Prostate gland (tissue), 2 donors: ENCODE results near the gene RAB12.

Experiments used
- POLR2AphosphoS5 ChIP-seq: sonication (generic); formaldehyde crosslinking; IDR thresholded peaks from one replicate; pipeline ENCODE4 v1.6.1; 2017; ENCODE audit warnings: antibody characterized with exemption
- TF ChIP-seq, protein P1 (sequence below), 4 experiments: fragments of 200-600 bp in 2 of 4; fragments of 450-650 bp in 2 of 4; sonication (generic) in 2 of 4; IDR thresholded peaks; 1 replicate in 3 of 4; 2 replicates in 1 of 4; pipeline ENCODE4 v1.5.1; 2016 to 2019; ENCODE audit warnings: antibody characterized with exemption in 4 of 4, mild to moderate bottlenecking in 2 of 4, moderate library complexity in 2 of 4

DNA sequence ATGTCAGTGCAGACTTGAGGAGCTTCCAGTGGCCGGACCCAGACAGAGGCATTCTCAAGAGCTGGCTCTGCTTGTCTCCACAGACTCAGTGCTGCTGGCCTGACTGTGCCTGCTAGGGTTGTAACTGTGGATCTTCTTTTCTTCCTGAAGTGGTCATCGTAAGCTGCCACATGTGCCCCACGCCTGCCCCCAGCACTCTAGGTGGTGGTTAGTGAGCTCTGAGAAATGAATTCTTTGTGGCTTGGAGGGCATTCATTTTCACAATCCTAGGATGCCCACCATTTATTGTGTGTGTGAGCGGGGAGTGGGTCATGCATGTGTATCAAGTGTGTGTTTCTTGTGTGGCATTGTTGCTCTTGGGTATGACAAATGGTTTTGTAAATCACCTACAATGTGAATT lies 23.1 kb downstream of the RAB12 start:
- TF ChIP-seq, protein P1, sequence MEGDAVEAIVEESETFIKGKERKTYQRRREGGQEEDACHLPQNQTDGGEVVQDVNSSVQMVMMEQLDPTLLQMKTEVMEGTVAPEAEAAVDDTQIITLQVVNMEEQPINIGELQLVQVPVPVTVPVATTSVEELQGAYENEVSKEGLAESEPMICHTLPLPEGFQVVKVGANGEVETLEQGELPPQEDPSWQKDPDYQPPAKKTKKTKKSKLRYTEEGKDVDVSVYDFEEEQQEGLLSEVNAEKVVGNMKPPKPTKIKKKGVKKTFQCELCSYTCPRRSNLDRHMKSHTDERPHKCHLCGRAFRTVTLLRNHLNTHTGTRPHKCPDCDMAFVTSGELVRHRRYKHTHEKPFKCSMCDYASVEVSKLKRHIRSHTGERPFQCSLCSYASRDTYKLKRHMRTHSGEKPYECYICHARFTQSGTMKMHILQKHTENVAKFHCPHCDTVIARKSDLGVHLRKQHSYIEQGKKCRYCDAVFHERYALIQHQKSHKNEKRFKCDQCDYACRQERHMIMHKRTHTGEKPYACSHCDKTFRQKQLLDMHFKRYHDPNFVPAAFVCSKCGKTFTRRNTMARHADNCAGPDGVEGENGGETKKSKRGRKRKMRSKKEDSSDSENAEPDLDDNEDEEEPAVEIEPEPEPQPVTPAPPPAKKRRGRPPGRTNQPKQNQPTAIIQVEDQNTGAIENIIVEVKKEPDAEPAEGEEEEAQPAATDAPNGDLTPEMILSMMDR (IDR thresholded peaks at IDR 0.05) = no peak
- TF ChIP-seq POLR2AphosphoS5 = no peak
